GM12878 (cell line): ENCODE data around the gene DUS3L. TPM values are rescaled to one million over a fixed set of nuclear protein-coding genes. Genes with fewer than 3 reads are reported as not detected.

Source experiments
- ATAC-seq: fragments of 200-7000 bp; cut with Tn5 transposase; 3 replicates; pipeline ENCODE4 v1.9.1; 2020; ENCODE audit warnings: mild to moderate bottlenecking, moderate library complexity
- BruUV-seq: library from RNA; stranded (reverse); fragments of 400-500 nt; replicated peaks from 2 replicates; lab custom pipeline; 2021; lab: Mats Ljungman, UMichigan
- CTCF ChIA-PET: fragments of 300-600 bp; sonication (Branson Sonifier 250); formaldehyde crosslinking; extraction: SDS; loops from one replicate; lab custom pipeline; 2021; ENCODE audit warnings: inconsistent platforms; lab: Yijun Ruan, JAX
- POLR2A ChIA-PET: fragments of 350-600 bp; formaldehyde crosslinking; extraction: SDS; loops from one replicate; lab custom pipeline; 2021; ENCODE audit warnings: inconsistent platforms; lab: Charles Lee
- RAD21 ChIA-PET: fragments of 300-600 bp; sonication (Branson Sonifier 250); formaldehyde crosslinking; loops from one replicate; lab custom pipeline; 2023; ENCODE audit warnings: antibody characterized with exemption; ENCODE audit not compliant: unreplicated experiment; lab: Charles Lee
- SMC1A ChIA-PET: fragments of 300-600 bp; sonication (Branson Sonifier 250); formaldehyde crosslinking; loops from one replicate; lab custom pipeline; 2023; ENCODE audit not compliant: unreplicated experiment, uncharacterized antibody; lab: Charles Lee
- DNase-seq: peaks from one replicate; pipeline ENCODE4 v3.0.0-alpha.2; 2011; ENCODE audit warnings: low read depth, low spot score
- FAIRE-seq: peaks from 3 replicates; lab custom pipeline; 2011; peaks lifted over from hg19 to GRCh38; lab: Jason Lieb, UNC
- H2AFZ ChIP-seq: 2 replicates; pipeline ENCODE4 v1.6.0; 2011; ENCODE audit warnings: low read depth, low read length, control low read depth; ENCODE audit not compliant: control insufficient read depth
- H3K27ac ChIP-seq: 2 replicates; pipeline ENCODE4 v1.5.1; 2011; ENCODE audit warnings: control low read depth; ENCODE audit not compliant: control insufficient read depth, insufficient read depth
- H3K27me3 ChIP-seq, 2 experiments: replicated peaks in 1 of 2; 2 replicates each; pipeline versions ENCODE4 v1.6.0 to v1.6.1; 2011; ENCODE audit warnings: low read length in 1 of 2; ENCODE audit not compliant: control insufficient read depth in 2 of 2, insufficient read depth in 2 of 2
- H3K36me3 ChIP-seq, 2 experiments: 2 replicates each; pipeline ENCODE4 v1.5.1; 2011; ENCODE audit warnings: low read length in 1 of 2; ENCODE audit not compliant: control insufficient read depth in 2 of 2, insufficient read depth in 2 of 2
- H3K4me1 ChIP-seq: 2 replicates; pipeline ENCODE4 v1.6.1; 2011; ENCODE audit warnings: mild to moderate bottlenecking, low read length, moderate library complexity, mixed read lengths; ENCODE audit not compliant: control insufficient read depth, insufficient read depth
- H3K4me2 ChIP-seq: 2 replicates; pipeline ENCODE4 v1.6.0; 2011; ENCODE audit warnings: control low read depth; ENCODE audit not compliant: control insufficient read depth, insufficient read depth
- H3K4me3 ChIP-seq: fragments of 200-600 bp; sonication (generic); 2 replicates; pipeline ENCODE4 v1.5.1; 2016
- H3K79me2 ChIP-seq: 2 replicates; pipeline ENCODE4 v1.6.0; 2011; ENCODE audit warnings: low read length; ENCODE audit not compliant: control insufficient read depth, insufficient read depth
- H3K9ac ChIP-seq: 2 replicates; pipeline ENCODE4 v1.8.0; 2011; ENCODE audit warnings: low read length, control low read depth, mixed read lengths; ENCODE audit not compliant: control insufficient read depth, insufficient read depth
- H3K9me3 ChIP-seq: replicated peaks from 3 replicates; pipeline ENCODE4 v1.5.1; 2011; ENCODE audit warnings: mild to moderate bottlenecking, low read length; ENCODE audit not compliant: control insufficient read depth, insufficient read depth
- H4K20me1 ChIP-seq: 2 replicates; pipeline ENCODE4 v1.6.0; 2011; ENCODE audit not compliant: control insufficient read depth, insufficient read depth
- CREM ChIP-seq: IDR thresholded peaks from 2 replicates; pipeline ENCODE4 v1.6.1; 2014; ENCODE audit warnings: antibody characterized with exemption, low read depth
- EGR1 ChIP-seq, 2 experiments: IDR thresholded peaks; 1 replicate in 1 of 2; 2 replicates in 1 of 2; pipeline ENCODE4 v1.6.1; 2011 to 2012; ENCODE audit warnings: low read depth in 2 of 2, low read length in 2 of 2, borderline replicate concordance in 1 of 2, mild to moderate bottlenecking in 1 of 2, moderate library complexity in 1 of 2
- ELK1 ChIP-seq: IDR thresholded peaks from 2 replicates; pipeline ENCODE4 v1.6.1; 2012; ENCODE audit warnings: low read depth, low read length, improper control_type of control experiment
- ESRRA ChIP-seq: IDR thresholded peaks from 2 replicates; pipeline ENCODE4 v1.6.1; 2012; ENCODE audit warnings: mild to moderate bottlenecking, low read length, improper control_type of control experiment
- GATAD2B ChIP-seq: fragments of 450-650 bp; conservative IDR thresholded peaks from 2 replicates; pipeline ENCODE4 v1.6.1; 2017; ENCODE audit warnings: low read depth, mild to moderate bottlenecking, moderate library complexity
- HDAC6 ChIP-seq: fragments of 200-600 bp; sonication (generic); IDR thresholded peaks from one replicate; pipeline ENCODE4 v1.8.0; 2017; ENCODE audit warnings: antibody characterized with exemption; ENCODE audit not compliant: unreplicated experiment
- HDGF ChIP-seq: fragments of 450-650 bp; IDR thresholded peaks from 2 replicates; pipeline ENCODE4 v1.6.1; 2016; ENCODE audit warnings: antibody characterized with exemption
- HSF1 ChIP-seq: fragments of 150-350 bp; IDR thresholded peaks from 2 replicates; pipeline ENCODE4 v1.6.1; 2014; ENCODE audit warnings: mild to moderate bottlenecking, low read depth, low read length
- IKZF1 ChIP-seq: fragments of 450-650 bp; conservative IDR thresholded peaks from 2 replicates; pipeline ENCODE4 v1.6.1; 2017; ENCODE audit warnings: antibody characterized with exemption, mild to moderate bottlenecking
- KAT2A ChIP-seq: conservative IDR thresholded peaks from 2 replicates; pipeline ENCODE4 v1.6.1; 2011; ENCODE audit warnings: low read depth, low read length; ENCODE audit not compliant: control insufficient read depth
- NBN ChIP-seq: fragments of 450-650 bp; IDR thresholded peaks from 2 replicates; pipeline ENCODE4 v1.6.1; 2016
- NFIC ChIP-seq: IDR thresholded peaks from 2 replicates; pipeline ENCODE4 v1.6.1; 2012; ENCODE audit warnings: low read depth, mild to moderate bottlenecking, inconsistent platforms, low read length, moderate library complexity
- PML ChIP-seq: IDR thresholded peaks from 2 replicates; pipeline ENCODE4 v1.6.1; 2012; ENCODE audit warnings: low read length, inconsistent platforms
- SRF ChIP-seq, 2 experiments: IDR thresholded peaks; 2 replicates each; pipeline ENCODE4 v1.6.1; 2011; ENCODE audit warnings: low read depth in 2 of 2, low read length in 2 of 2, mild to moderate bottlenecking in 1 of 2, moderate library complexity in 1 of 2
- TCF3 ChIP-seq: IDR thresholded peaks from 2 replicates; pipeline ENCODE4 v1.6.1; 2012; ENCODE audit warnings: low read depth, mild to moderate bottlenecking, low read length, borderline replicate concordance; ENCODE audit not compliant: insufficient read depth
- WRNIP1 ChIP-seq: IDR thresholded peaks from 2 replicates; pipeline ENCODE4 v1.6.1; 2011; ENCODE audit warnings: low read depth, low read length, improper control_type of control experiment, borderline replicate concordance
- ZNF217 ChIP-seq: fragments of 450-650 bp; IDR thresholded peaks from 2 replicates; pipeline ENCODE4 v1.6.1; 2017; ENCODE audit warnings: antibody characterized with exemption, mild to moderate bottlenecking
- ZNF24 ChIP-seq: fragments of 450-650 bp; IDR thresholded peaks from 2 replicates; pipeline ENCODE4 v1.6.1; 2017; ENCODE audit warnings: antibody characterized with exemption, mild to moderate bottlenecking
- ZSCAN29 ChIP-seq: fragments of 450-650 bp; IDR thresholded peaks from 2 replicates; pipeline ENCODE4 v1.6.1; 2017; ENCODE audit warnings: mild to moderate bottlenecking, moderate library complexity
- WGBS: methylation state at CpG from one replicate; pipeline ENCODE4 v1.1.6; 2016; ENCODE audit warnings: low lambda C conversion rate; ENCODE audit not compliant: insufficient replicate concordance, insufficient coverage; ENCODE audit errors: missing lambda C conversion rate; 5-methylcytosine and 5-hydroxymethylcytosine counted together
- in situ Hi-C: fragments of 300-500 bp; cut with MboI; formaldehyde crosslinking; loops from 9 replicates; pipeline ENCODE4 v1.14.3; 2018; ENCODE audit warnings: mixed read lengths
- intact Hi-C: fragments of 100-400 bp; cut with micrococcal nuclease; formaldehyde crosslinking; loops from one replicate; pipeline ENCODE4 v1.14.2; 2022; ENCODE audit not compliant: unreplicated experiment
- polyA plus RNA-seq, 11 experiments: library from polyadenylated mRNA; depleted of rRNA in 4 of 11; unstranded in 6 of 11; stranded (reverse) in 5 of 11; fragments of >200 nt; fragmentation: Nextera tagmentation in 4 of 11; fragmentation: Illumina TruSeq in 1 of 11; extraction: Ambion mirVana in 4 of 11; extraction: Trizol in 1 of 11; gene quantifications; 1 replicate in 1 of 11; 2 replicates in 10 of 11; pipeline versions ENCODE4 v1.2.1 to v1.2.3, GENCODE V29; 2011 to 2016; ENCODE audit warnings: inconsistent platforms in 2 of 11, missing spikeins in 2 of 11, low read depth in 1 of 11
- total RNA-seq, 4 experiments: library from RNA; depleted of rRNA in 3 of 4; stranded (reverse); fragments of >200 nt in 3 of 4; fragmentation: Illumina TruSeq in 1 of 4; extraction: Trizol in 1 of 4; gene quantifications; 2 replicates each; pipeline versions ENCODE4 v1.2.1 to v1.2.3, GENCODE V29; 2013 to 2021

The DUS3L gene
- total and polyA plus RNA-seq, 10 of the 15 experiments (the other 5 are each of a cell fraction or from before 2014, with no cell fraction given): 0.64 to 47.6 (median 31.1) TPM

- no peak for TF ChIP-seq ELK1
- no peak for TF ChIP-seq ZNF217
- TF ChIP-seq NBN: no peak
- TF ChIP-seq HSF1: no peak
- TF ChIP-seq ESRRA: no peak
- TF ChIP-seq NFIC: no peak
- TF ChIP-seq SRF (IDR thresholded peaks at IDR 0.05; ENCODE audit: low read depth in 2 of 2, low read length in 2 of 2): no peak
- TF ChIP-seq KAT2A: no peak
- TF ChIP-seq ZSCAN29: no peak
- no peak for TF ChIP-seq ZNF24
Observed at GRCh38 chr19:5785423-5785822, 5.5 kb downstream of the DUS3L start (continued).

DNA sequence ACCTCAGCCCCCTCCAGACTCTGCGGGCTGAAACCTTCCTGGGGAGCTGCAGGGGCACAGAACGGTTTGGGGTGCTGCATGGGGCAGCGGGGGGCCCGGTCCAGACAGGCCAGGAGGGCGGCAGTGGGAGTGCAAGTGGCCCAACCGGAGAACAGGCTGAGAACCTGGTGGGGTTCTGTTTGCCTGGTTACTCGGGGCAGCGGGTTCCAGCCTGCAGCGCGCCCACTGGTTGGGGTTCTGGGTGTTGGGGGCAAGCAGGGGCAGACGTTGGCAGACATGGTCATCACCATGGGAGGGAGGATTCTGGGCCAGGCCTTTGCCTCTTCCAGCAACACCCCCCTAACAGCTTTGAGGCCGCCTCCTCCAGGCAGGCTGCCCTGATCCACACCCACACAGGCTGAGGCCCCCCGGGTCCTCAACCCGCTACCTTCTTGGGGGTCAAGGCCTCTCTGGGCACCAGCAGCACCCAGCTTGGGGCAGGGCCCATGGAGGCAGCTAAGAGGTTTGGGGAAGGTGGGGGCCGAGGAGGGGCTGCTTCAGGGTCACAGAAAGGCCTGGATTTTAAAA lies 6.3 kb downstream of the DUS3L start, which contains the start of gene PRR22:
PRR22 (minus strand) TSS at position 166 of the 567 bp plus-strand sequence; CDS start at position 80, 86 bp downstream.
- TF ChIP-seq CREM: no peak
- TF ChIP-seq HDAC6: no peak
- no peak for TF ChIP-seq EGR1 (IDR thresholded peaks at IDR 0.05; ENCODE audit: borderline replicate concordance in 1 of 2, low read depth in 2 of 2, low read length in 2 of 2)
- no peak for TF ChIP-seq TCF3
- no peak for TF ChIP-seq WRNIP1
- no peak for TF ChIP-seq IKZF1
- TF ChIP-seq ZNF24: no peak
- TF ChIP-seq HDGF: no peak
- no peak for TF ChIP-seq GATAD2B
- no peak for TF ChIP-seq PML
- FAIRE-seq: no peak
- BruUV-seq: no TSS peak
- no peak within 1 kb of the TSS for H3K27ac ChIP-seq
- no peak within 1 kb of the TSS for H3K9ac ChIP-seq
- H3K9me3 ChIP-seq: no peaks in the 10 kb centered on the region
- no peaks in the 10 kb centered on the region for H3K27me3 ChIP-seq
- ATAC-seq: no peak
- intact Hi-C loops: no loop called here
- ChIA-PET RAD21 (no interaction called here), POLR2A (no interaction called here), SMC1A (no interaction called here), CTCF (no interaction called here)
- H3K79me2 ChIP-seq: no peaks in the 10 kb centered on the region; the same call in 1 of the 2 replicates
- DNase-seq: no peak
- H2AFZ ChIP-seq: no peak within 1 kb of the TSS
- in situ Hi-C loops: no loop called here
- no peaks in the 10 kb centered on the region for H3K4me1 ChIP-seq
- H3K4me2 ChIP-seq: no peak within 1 kb of the TSS
- 91% methylated on average over 15 of the region's 15 CpGs for WGBS
- H3K4me3 ChIP-seq: no peak within 1 kb of the TSS
- H3K36me3 ChIP-seq: peaks cover 0 to 30% of the 10 kb centered on the region in 2 experiments; a peak in 3 of 4 replicates
- no peaks in the 10 kb centered on the region for H4K20me1 ChIP-seq
